IPS-20b (cell line): ENCODE results near the gene NRGN.
"Not testable (repeated sequence)": the region's sequence is repeated elsewhere in the genome, so short reads cannot be mapped to it uniquely, and the experiment has no call there.

Experiments
- H3K27ac ChIP-seq: one replicate; pipeline ENCODE4 v1.5.1; 2013; ENCODE audit warnings: low read length
- H3K27me3 ChIP-seq: 2 replicates; pipeline ENCODE4 v1.6.1; 2013; ENCODE audit warnings: mild to moderate bottlenecking, low read length, inconsistent platforms; ENCODE audit not compliant: insufficient read depth
- H3K36me3 ChIP-seq: 2 replicates; pipeline ENCODE4 v1.6.1; 2013; ENCODE audit warnings: low read depth, mild to moderate bottlenecking, inconsistent platforms, low read length, moderate library complexity; ENCODE audit not compliant: insufficient read depth
- H3K4me1 ChIP-seq: 2 replicates; pipeline ENCODE4 v1.6.1; 2013; ENCODE audit warnings: mild to moderate bottlenecking, control low read depth, inconsistent platforms, low read length, moderate library complexity; ENCODE audit not compliant: insufficient read depth
- H3K4me3 ChIP-seq: 2 replicates; pipeline ENCODE4 v1.5.1; 2013; ENCODE audit warnings: mild to moderate bottlenecking, low read length, inconsistent platforms
- H3K9ac ChIP-seq: 2 replicates; pipeline ENCODE4 v1.6.1; 2013; ENCODE audit warnings: low read depth, mild to moderate bottlenecking, inconsistent platforms, low read length, moderate library complexity
- H3K9me3 ChIP-seq: 2 replicates; pipeline ENCODE4 v1.6.1; 2013; ENCODE audit warnings: mild to moderate bottlenecking, low read depth, low read length, inconsistent platforms; ENCODE audit not compliant: insufficient read depth

Gene NRGN

GRCh38 chr11:124770959-124771358 lies 31.2 kb downstream of the NRGN start:
- not testable (repeated sequence) for H3K4me1 ChIP-seq, H3K27me3 ChIP-seq, H3K27ac ChIP-seq, H3K4me3 ChIP-seq, H3K9me3 ChIP-seq, H3K9ac ChIP-seq
- peaks cover 75% of the 10 kb centered on the region for H3K36me3 ChIP-seq

GRCh38 chr11:124776865-124777645 lies 37.3 kb downstream of the NRGN start:
- no peak overlapping the region for H3K27ac ChIP-seq
- H3K36me3 ChIP-seq = peaks cover 30% of the 10 kb centered on the region
- no peaks in the 10 kb centered on the region for H3K4me1 ChIP-seq
- no peak overlapping the region for H3K9ac ChIP-seq
- H3K9me3 ChIP-seq = no peaks in the 10 kb centered on the region
- H3K27me3 ChIP-seq = no peaks in the 10 kb centered on the region
- no peak overlapping the region for H3K4me3 ChIP-seq

- Histone ChIP-seq H3K4me1 (no peaks in the 10 kb centered on the region), H3K9me3 (no peaks in the 10 kb centered on the region), H3K4me3 (no peak overlapping the region), H3K9ac (no peak overlapping the region), H3K27ac (no peak overlapping the region), H3K27me3 (no peaks in the 10 kb centered on the region), H3K36me3 (peaks cover 18% of the 10 kb centered on the region)
These were observed 38.5 kb downstream of the NRGN start for GRCh38 chr11:124778281-124778680.

- H3K9ac ChIP-seq = no peak overlapping the region
- no peaks in the 10 kb centered on the region for H3K27me3 ChIP-seq
- H3K9me3 ChIP-seq = no peaks in the 10 kb centered on the region
- H3K4me1 ChIP-seq = no peaks in the 10 kb centered on the region
- no peak overlapping the region for H3K27ac ChIP-seq
- H3K36me3 ChIP-seq = peaks cover 10% of the 10 kb centered on the region
- no peak overlapping the region for H3K4me3 ChIP-seq
These were observed 39.8 kb downstream of the NRGN start for GRCh38 chr11:124779568-124779967.

GRCh38 chr11:124783002-124783401 lies 43.3 kb downstream of the NRGN start:
- Histone ChIP-seq H3K36me3 (no peaks in the 10 kb centered on the region; the same call in 1 of the 2 replicates), H3K27me3 (no peaks in the 10 kb centered on the region), H3K27ac (no peak overlapping the region), H3K9me3 (no peaks in the 10 kb centered on the region), H3K9ac (no peak overlapping the region), H3K4me1 (no peaks in the 10 kb centered on the region), H3K4me3 (no peak overlapping the region)

- Histone ChIP-seq H3K36me3 (no peaks in the 10 kb centered on the region), H3K4me3 (no peak overlapping the region), H3K9ac (no peak overlapping the region), H3K27me3 (no peaks in the 10 kb centered on the region), H3K9me3 (no peaks in the 10 kb centered on the region), H3K4me1 (no peaks in the 10 kb centered on the region), H3K27ac (no peak overlapping the region)
These were observed 44.3 kb downstream of the NRGN start for GRCh38 chr11:124784051-124784450.

- Histone ChIP-seq H3K9me3 (no peaks in the 10 kb centered on the region), H3K9ac (no peak overlapping the region)
These were observed 48.8 kb downstream of the NRGN start for GRCh38 chr11:124788521-124788920.

GRCh38 chr11:124791626-124792341 lies 52.0 kb downstream of the NRGN start:
- no peaks in the 10 kb centered on the region for H3K27me3 ChIP-seq
- no peaks in the 10 kb centered on the region for H3K36me3 ChIP-seq
- H3K9me3 ChIP-seq = no peaks in the 10 kb centered on the region
- no peak overlapping the region for H3K27ac ChIP-seq
- peaks cover 24% of the 10 kb centered on the region for H3K4me1 ChIP-seq
- H3K9ac ChIP-seq = no peak overlapping the region
- peak overlapping the region; percentile 36; the same call in 1 of the 2 replicates for H3K4me3 ChIP-seq

More at GRCh38 chr11:124788521-124788920, 48.8 kb downstream of the NRGN start:
- Histone ChIP-seq H3K4me3 (no peak overlapping the region), H3K4me1 (peaks cover 18% of the 10 kb centered on the region), H3K36me3 (no peaks in the 10 kb centered on the region), H3K27me3 (no peaks in the 10 kb centered on the region), H3K27ac (no peak overlapping the region)

- Histone ChIP-seq H3K9me3 (no peaks in the 10 kb centered on the region), H3K9ac (0 out of 2 replicates have a peak overlapping the region, but pooled peaks have one; percentile 49), H3K36me3 (no peaks in the 10 kb centered on the region), H3K27me3 (no peaks in the 10 kb centered on the region), H3K4me1 (peaks cover 36% of the 10 kb centered on the region), H3K27ac (no peak overlapping the region), H3K4me3 (peak overlapping the region; percentile 51; the same call in 1 of the 2 replicates)
These were observed 53.9 kb downstream of the NRGN start for GRCh38 chr11:124793466-124794278.

GRCh38 chr11:124796312-124796711 lies 56.6 kb downstream of the NRGN start:
- H3K27ac ChIP-seq = no peak overlapping the region
- H3K4me3 ChIP-seq = no peak overlapping the region
- no peaks in the 10 kb centered on the region for H3K27me3 ChIP-seq

More at GRCh38 chr11:124796312-124796711, 56.6 kb downstream of the NRGN start:
- H3K9me3 ChIP-seq = no peaks in the 10 kb centered on the region
- peaks cover 37% of the 10 kb centered on the region for H3K4me1 ChIP-seq
- H3K36me3 ChIP-seq = no peaks in the 10 kb centered on the region
- no peak overlapping the region for H3K9ac ChIP-seq
